BJ (cell line): ENCODE results near the gene ATXN8OS. TPM values are rescaled to one million over a fixed set of nuclear protein-coding genes. Genes with fewer than 3 reads are reported as not detected.

Experiments used
- CTCF ChIA-PET: fragments of 350-600 bp; formaldehyde crosslinking; extraction: SDS; loops from one replicate; lab custom pipeline; 2021; ENCODE audit warnings: antibody characterized with exemption, inconsistent platforms; lab: Yijun Ruan, JAX
- POLR2A ChIA-PET: fragments of 300-600 bp; sonication (Branson Sonifier 250); formaldehyde crosslinking; extraction: SDS; loops from one replicate; lab custom pipeline; 2021; ENCODE audit warnings: antibody characterized with exemption; lab: Charles Lee
- DNase-seq: peaks from one replicate; pipeline ENCODE4 v3.0.0-alpha.2; 2011; ENCODE audit warnings: low read depth
- H3K27me3 ChIP-seq: 2 replicates; pipeline ENCODE4 v1.6.0; 2011; ENCODE audit warnings: low read length; ENCODE audit not compliant: control insufficient read depth, insufficient read depth
- H3K36me3 ChIP-seq: 2 replicates; pipeline ENCODE4 v1.5.1; 2011; ENCODE audit warnings: low read length; ENCODE audit not compliant: control insufficient read depth, insufficient read depth
- H3K4me3 ChIP-seq: 2 replicates; pipeline ENCODE4 v1.5.1; 2011; ENCODE audit warnings: low read depth, mild to moderate bottlenecking, control low read depth, low read length
- CTCF ChIP-seq: IDR thresholded peaks from 2 replicates; pipeline ENCODE4 v1.5.1; 2011; ENCODE audit warnings: low read depth, mild to moderate bottlenecking, control low read depth, inconsistent platforms, low read length, moderate library complexity; ENCODE audit not compliant: insufficient read depth
- polyA plus RNA-seq: library from polyadenylated mRNA; depleted of rRNA; stranded (reverse); fragments of >200 nt; gene quantifications from 2 replicates; pipeline ENCODE4 v1.2.3, GENCODE V29; 2011; rRNA removed

ATXN8OS gene
- polyA plus RNA-seq, 1 experiment: not detected

- no peak for TF ChIP-seq CTCF
- ChIA-PET CTCF (no interaction called here), POLR2A (no interaction called here)
- Histone ChIP-seq H3K27me3 (no peaks in the 10 kb centered on the region), H3K4me3 (no peak overlapping the region), H3K36me3 (no peaks in the 10 kb centered on the region)
- DNase-seq: no peak
These were observed 63.5 kb downstream of the ATXN8OS start for GRCh38 chr13:70171151-70171550.

- TF ChIP-seq CTCF: no peak
- DNase-seq: no peak
- Histone ChIP-seq H3K4me3 (no peak overlapping the region), H3K27me3 (no peaks in the 10 kb centered on the region), H3K36me3 (no peaks in the 10 kb centered on the region)
- CTCF ChIA-PET: no interaction called here
- POLR2A ChIA-PET: no interaction called here
These were observed 65.4 kb downstream of the ATXN8OS start for GRCh38 chr13:70172946-70173597.

- TF ChIP-seq CTCF: no peak
- no peak for DNase-seq
- H3K36me3 ChIP-seq: no peaks in the 10 kb centered on the region
- no peak overlapping the region for H3K4me3 ChIP-seq
- CTCF ChIA-PET: no interaction called here
- POLR2A ChIA-PET: no interaction called here
- H3K27me3 ChIP-seq: no peaks in the 10 kb centered on the region
These were observed 66.0 kb downstream of the ATXN8OS start for GRCh38 chr13:70173598-70173959.

GRCh38 chr13:70178346-70178745 is 70.7 kb downstream of the ATXN8OS start:
- no peak for TF ChIP-seq CTCF
- no peaks in the 10 kb centered on the region for H3K27me3 ChIP-seq
- no peak overlapping the region for H3K4me3 ChIP-seq
- no peaks in the 10 kb centered on the region for H3K36me3 ChIP-seq
- CTCF ChIA-PET: no interaction called here
- DNase-seq: no peak
- POLR2A ChIA-PET: no interaction called here

Other genes starting within 250 kb of the ATXN8OS start
- not detected in 2 replicates for gene KLHL1, start 626 bp downstream of the ATXN8OS start, polyA plus RNA-seq